HG03457 (cell line): Measurements from ENCODE around the gene SCAF11.

Experiments
- ATAC-seq: cut with Tn5 transposase; IDR thresholded peaks from one replicate; pipeline ENCODE4 v1.9.1; 2021; ENCODE audit warnings: moderate number of reproducible peaks; ENCODE audit not compliant: unreplicated experiment

Gene SCAF11

DNA sequence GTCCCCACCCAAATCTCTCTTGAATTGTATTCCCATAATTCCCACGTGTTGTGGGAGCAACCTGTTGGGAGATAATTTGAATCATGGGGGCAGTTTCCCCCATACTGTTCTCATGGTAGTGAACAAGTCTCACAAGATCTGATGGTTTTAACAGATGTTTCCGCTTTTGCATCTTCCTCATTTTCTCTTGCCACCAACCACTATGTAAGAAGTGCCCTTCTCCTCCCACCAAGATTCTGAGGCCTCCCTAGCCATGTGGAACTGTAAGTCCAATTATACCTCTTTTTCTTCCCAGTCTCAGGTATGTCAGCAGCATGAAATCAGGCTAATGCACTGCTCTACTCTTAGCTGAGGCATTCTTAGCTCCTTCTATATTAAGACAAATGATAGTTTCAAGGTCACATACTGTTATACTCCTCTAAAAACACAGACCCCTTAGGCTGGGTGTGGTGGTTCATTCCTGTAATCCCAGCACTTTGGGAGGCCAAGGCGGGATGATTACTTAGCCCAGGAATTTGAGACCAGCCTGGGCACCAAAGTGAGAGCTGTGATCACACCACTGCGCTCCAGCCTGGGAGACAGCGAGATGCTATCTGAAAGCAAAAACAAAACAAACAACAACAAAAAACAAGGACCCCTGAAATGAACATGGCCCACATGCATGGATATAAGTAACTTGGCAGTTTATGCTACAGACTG, 3.6 kb downstream of the SCAF11 start:
- no peak for ATAC-seq

DNA sequence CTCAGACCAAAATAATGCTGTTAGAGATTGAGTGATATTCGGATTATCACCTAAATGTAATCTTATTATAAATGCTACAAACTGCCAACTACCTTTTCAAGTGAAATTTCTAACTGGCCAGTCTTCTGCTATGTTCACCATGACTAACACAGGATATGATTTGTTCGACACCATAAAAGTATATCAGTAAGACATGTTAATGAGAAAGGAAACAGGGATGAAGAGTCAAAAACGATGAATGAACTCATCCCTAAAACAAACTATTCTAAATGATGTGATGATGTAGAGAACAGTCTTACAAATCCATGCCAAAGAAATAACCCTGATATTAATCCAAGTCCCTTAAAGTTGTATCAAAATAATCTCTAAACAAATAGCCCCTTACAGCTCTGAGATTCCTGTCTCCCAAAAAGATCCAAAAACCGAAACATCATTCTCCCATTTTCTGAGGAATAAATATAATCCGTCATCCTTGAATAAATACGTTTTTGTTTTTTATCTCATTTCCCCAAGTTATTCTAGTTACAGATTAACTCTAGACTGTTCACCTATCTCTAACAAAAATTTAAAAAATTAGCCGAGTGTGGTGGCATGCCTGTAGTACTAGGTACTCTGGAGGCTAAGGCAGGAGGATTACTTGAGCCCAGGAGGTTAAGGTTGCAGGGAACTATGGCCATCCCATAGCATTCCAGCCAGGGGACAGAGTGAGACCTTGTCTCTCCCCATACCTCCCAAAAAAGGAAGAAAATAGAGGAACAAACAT, 9.1 kb downstream of the SCAF11 start:
- no peak for ATAC-seq

DNA sequence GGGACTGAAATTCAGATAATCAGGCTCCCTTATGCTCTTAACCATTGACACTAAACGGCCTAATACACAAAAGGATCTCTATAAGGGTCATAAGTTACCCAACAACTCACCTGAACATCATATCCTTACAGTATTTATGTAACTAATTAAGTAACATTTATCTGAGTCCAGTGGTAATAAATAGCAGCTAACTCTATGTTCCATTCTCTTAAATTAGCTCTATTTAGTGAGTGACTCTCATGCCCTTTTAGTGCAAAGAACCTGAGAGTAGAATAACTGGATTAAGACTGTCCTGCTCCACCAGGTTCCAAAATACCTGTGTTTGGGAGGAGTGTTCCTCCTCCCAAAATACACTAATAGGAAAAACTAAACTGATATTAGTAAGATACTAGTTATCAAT, 9.8 kb downstream of the SCAF11 start:
- no peak for ATAC-seq

DNA sequence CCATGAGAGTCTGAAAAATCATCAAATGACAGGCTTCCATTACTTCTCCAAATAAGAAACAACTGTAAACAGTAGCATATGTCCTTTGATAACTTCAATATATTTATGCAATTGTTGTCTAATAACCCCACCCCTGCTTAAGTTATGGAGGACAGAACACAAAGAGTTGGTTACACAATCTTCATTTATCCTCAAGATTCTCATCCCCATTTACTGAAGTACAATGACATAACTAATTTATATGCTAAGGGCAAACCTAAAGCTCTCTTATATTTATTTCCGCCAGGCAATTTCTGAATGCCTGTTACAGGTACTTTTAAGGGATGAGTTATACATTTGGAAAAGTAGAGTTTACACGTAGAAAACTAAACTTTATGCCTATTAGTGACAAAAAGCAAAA, 12.3 kb downstream of the SCAF11 start:
- ATAC-seq = no peak

DNA sequence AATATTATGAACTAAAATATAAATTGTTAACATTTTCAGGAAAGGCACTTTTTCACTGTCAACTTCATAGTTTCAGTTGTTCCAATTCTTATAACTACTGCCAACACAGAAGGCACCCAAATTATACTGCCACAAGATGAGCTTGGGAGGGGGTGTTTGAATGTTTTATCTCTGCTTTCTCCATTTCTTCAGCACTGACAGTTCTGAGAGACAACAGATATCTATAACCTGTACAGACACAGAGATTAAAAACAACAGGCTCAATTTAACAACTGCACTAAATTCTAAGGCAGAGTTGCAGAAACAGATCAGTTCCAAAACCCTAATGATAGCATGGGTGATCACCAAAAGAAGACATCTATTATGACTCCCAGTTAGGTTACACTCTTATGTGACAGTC, 12.8 kb downstream of the SCAF11 start:
- no peak for ATAC-seq

DNA sequence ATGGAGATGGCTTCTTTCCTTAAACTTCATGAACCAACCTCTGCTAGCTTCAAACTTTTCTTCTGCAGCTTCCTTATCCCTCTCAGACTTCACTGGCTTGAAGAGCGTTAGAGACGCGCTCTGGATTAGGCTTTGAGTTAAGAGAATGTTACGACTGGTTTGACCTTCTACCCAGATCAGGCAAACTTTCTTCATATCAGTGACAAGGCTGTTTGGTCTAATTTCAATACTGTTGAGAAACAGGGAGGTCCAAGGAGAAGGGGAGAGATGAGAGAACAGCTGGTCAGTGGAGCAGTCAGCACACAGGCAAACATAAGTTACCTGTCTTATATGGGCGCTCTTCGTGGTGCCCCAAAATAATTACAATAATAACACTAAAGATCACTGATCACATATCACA, 14.9 kb downstream of the SCAF11 start:
- no peak for ATAC-seq

DNA sequence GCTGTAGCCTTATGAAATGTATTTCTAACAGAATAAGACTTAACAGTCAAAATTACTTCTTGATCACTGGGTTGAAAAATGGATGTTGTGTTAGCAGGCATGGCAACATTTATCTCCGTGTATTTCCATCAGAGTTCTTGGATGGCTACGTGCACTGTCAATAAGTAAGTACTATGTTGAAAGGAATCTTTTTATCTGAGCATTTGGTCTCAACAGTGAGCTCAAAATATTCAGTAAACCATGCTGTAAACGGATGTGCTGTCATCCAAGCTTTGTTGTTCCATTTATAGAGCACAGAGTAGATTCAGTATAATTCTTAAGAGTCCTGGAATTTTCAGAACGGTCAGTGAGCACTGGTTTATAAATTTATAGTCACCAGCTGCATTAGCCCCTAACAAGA, 15.5 kb downstream of the SCAF11 start:
- ATAC-seq = no peak

DNA sequence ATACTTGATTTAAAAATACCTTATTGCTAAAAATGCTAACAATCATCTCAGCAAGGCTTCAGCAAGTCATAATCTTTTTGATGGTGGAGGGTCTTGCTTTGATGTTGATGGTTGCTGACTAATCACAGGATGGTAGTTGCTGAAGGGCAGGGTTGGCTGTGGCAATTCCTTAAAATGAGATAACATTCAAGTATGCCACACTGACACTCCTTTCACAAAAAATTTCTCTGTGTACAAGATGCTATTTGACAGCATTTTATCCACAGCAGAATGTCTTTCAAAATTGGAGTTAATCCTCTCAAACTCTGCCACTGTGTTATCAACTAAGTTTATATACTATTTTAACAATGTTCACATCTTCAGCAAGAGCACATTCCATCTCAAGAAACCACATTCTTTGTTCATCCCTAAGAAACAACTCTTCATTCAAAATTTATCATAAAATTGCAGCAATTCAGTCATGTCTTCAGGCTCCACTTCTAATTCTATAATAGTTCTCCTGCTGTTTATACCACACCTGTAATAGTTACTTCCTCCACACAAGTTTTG, 16.1 kb downstream of the SCAF11 start:
- ATAC-seq = no peak

DNA sequence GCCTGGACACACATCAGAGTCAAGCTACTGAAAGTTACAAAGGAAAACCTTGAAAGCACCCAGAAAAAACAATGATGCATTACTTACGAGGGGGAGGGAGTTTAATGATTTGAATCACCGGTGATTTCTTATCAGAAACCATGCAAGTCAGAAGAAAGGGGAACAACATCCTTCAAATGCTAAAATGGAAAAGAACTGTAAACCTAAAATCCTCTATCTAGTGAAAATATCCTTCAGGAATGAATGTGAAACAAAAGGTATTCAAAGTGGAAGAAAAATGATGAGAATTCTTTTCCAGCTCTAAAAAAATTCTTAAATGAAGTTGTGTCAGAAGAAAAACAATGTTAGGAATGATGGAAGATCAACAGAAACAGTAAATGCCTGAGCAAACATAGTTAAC, 16.8 kb downstream of the SCAF11 start:
- no peak for ATAC-seq

DNA sequence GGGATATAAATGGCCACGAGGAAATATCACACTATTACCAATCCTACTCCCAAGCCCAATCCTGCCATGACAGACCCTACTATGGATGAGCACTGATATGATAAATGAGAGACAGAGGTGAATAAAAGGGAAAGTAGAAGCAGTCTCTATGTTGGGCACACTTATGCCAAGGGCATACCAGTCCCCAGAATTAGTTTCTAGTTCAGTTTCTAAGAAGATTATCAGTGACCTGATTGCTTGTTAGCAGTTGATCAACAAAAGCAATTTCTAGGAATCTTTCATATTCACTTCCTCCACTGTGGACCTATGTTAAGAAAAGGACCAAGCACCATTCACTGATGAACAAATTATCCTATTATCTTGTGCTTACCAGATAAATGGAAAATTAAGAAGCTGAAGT, 20.0 kb downstream of the SCAF11 start:
- ATAC-seq = no peak

DNA sequence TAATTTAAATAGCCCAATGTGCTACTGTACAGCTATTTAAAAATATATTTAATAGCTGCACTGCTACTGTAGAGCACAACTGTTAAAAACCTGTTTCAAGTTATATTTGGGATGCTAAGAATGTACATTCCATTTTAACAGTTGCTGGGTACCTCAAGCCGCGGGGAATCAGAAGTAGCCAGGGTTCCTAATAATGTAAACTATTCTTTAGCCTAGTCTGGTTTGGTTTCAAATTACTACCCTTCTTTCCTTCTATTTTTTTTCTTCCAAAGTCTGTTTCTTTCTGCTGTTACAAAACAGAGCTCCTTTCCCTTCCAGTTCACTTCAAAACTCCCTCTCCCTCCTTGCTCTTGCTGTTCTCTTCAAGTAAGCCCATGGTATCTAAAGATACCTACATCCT, 21.3 kb downstream of the SCAF11 start:
- no peak for ATAC-seq

DNA sequence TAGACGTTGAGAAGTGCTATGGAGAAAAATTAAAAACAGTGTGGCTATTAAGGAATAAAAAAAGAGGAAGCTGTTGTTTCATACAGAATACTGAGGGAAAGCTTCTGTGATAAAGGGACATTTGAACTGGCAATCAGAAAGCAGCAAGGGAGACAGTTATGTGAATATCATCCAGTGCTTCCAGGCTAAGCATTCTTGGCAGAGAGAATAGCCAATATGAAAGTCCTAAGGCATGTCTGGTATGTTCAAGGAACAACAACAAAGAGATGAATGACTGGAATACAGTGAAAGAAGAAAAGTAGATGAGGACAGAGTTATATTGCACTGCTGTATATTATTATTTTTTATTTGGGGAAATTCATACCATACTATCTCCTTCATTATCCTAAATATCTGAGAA, 23.9 kb downstream of the SCAF11 start:
- ATAC-seq = no peak

DNA sequence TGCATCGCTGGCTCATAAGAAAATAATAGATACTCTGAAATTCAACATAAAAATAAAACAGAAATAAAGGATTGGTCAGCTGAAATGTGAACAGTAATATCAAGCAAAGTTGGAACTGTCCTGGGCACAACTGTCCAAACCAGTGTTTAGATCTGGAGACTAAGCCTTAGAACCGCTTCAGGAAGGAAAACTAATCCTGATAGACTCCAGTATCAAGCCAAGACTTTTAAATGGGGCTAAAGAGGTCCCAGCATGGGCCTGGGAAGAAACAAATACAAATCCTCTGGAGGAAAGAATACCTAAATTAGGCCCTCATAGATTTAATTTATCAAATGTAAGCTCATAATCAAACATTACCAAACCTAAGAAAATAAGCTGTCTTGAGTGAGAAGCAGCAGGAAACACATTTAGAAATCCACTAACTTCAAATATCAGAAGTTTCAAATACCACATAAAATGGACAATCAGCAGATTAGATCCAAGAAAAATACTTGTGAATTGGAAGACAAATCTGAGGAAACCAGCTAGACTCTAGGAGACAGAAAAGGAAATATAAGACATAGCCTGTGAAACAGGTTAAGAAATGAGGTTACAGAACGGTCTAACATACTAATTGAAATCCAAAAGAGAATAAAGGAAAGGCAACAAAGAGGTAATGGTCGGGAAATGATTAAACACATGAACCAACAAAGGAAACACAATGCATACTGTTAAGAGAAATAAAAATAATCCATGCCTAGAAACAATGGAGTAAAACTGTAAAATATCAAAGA, 27.6 kb downstream of the SCAF11 start:
- no peak for ATAC-seq

DNA sequence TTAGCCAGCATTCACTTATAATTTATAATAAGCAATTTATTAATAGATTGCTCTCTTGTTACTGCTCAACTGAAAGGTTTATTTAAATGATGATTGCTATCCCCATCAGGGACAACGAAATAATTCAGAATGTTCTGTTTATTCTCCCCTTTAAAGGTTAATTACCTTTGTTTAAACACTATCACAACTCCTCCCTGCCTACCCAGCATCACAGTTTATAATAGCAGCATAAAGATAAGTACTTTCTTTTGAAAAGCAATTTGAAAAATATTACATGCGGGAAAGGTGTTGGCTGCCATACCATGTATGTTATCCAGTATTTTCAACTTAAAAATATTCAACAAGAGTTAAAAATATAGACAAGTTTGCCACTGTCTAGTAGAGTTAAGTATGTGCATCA, 30.6 kb downstream of the SCAF11 start:
- ATAC-seq = no peak

DNA sequence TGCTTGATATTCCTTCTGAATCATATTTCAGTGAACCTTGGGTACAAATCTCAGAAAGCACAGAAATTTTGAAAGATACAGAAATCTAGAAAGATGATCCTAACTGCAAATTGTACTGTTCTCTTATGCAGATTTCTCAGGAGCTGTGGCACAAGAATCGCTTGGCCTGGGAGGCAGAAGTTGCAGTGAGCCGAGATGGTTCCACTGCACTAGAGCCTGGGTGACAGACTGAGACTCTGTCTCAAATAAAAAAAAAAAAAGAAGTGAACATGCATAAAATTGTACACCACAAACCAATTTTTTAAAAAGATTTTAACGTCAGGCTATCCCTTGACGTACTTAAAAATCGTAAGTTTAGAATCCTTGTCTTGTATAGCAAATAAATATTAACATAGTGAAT, 31.3 kb downstream of the SCAF11 start:
- ATAC-seq = no peak

DNA sequence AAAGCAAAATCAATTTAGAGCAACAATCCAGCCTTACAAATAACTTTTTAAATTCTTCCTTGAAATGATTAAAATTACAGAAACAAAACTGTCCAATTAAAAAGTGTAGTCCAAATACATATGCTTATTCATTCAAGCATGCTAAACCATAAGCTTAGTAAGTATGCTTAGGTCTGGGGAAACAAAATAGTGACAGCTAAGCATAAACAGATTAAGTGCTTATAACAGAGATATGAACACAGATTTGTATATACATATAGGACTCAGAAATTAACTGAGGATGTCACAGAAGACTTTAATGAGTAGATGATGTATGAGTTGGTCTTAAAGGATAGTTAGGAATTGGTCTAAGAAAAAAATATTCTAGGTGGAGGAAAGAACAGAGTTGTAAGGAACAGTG, 41.8 kb downstream of the SCAF11 start:
- no peak for ATAC-seq

DNA sequence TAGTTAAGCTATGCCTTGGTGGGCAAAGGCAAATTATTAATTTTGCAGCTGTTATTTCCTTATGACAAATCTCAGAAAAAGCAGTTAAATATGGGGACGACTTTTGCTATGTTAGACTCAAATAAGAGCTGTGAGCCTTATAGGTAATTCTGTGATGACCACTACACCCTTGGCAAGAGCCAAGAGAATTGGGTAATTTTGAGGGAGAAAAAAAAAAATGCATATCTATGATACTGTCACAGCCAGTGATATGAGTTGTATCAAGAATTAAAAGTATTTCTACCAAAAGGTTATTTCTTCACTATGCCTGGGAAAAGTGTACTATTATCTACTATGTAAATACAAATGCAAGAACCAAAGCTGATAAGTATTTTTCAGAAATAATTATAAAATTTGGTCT, 43.9 kb downstream of the SCAF11 start:
- no peak for ATAC-seq

DNA sequence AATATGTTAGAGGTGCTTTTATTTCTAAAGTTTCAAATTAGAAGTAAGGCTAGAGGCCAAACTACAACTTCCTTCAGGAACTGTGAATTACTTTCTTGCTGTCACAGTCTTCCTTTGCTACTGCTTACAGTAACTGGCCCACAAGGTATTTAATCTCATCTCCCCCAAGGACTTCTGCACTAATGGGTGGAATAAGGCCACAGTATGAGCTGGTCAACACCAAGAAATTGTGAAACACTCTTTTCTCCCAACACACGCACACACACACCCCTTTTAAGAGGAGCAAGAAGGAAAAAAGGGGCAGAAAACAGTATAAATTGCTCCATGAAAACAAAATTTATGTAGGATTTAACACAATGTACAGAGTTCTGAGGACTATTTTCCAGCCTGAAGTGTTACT, 45.6 kb downstream of the SCAF11 start:
- no peak for ATAC-seq

DNA sequence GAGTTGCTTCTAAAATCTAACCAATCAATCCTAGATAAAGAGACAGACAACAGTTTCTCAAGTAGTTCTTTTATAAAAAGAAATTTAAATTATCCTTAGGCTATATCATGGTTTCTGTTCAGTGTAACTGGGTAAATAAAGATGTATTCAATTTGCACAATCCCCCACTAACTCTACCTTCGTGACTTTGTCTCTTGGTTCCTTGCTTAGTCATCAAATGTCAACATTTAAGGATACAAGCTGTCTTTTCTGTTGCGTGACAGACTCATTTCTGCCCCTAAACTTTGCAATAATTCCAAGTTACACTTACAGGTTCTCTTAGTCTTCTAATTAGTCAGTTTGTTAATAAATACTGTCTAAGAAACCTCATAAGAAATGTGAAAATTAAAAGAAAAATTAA, 50.6 kb downstream of the SCAF11 start:
- no peak for ATAC-seq

DNA sequence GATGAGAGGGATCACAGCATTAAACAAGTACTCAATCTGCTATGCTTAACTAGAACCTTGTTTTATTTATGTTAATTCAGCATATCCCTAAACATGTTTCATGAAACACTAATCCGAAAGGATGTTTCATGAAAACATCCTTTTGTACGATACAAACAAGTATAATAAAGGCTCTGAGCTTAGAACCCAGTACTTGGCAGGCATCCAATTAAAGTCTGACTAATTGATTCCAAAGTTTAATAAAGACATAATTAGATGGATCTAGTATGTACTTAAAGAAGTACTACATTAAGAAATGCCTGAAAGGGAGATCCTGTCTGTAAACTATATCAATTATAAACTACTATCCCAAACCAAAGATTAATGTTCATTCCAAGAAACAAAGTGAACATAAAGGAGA, 51.8 kb downstream of the SCAF11 start:
- ATAC-seq = no peak

DNA sequence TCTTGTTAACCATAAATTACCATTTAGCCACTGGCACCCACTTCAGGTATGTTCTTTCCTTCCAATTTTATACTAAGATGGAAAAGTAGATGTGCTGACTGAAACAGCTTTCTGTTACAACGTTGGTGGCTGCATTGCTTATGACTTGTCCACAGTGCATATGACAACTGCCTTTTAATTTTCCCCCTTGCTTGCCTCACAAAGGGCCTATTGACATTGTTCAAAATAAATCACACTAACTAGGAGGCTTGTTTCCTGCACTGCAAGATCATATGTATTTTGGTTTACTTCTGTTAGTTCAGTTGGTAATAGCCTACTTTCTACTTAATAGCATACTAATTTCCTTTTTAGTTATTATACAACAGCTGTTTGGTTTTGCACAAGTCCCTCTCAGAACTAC, 55.4 kb downstream of the SCAF11 start:
- ATAC-seq = no peak

DNA sequence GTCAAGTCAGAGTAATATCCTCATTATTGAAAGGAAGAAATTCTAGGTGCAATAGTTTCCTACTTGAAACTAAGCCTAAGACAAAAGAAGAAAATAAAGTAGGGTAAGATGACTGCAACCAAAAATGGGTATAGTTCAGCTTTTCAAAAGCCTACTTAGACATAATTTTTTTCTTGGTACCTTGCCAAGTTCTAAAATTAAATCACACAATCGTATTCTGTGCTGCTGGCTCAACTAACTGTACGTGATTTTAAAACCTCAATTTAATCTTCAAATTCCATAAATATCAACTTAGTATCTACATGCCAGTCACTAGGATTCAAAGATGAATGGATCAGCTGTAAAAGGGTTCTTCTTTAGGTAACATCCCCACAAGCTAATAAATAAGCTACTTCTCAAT, 56.9 kb downstream of the SCAF11 start:
- no peak for ATAC-seq
